Umbilical cord (tissue), 2 donors: ENCODE results near the gene SLX9. TPM values are rescaled to one million over a fixed set of nuclear protein-coding genes. Genes with fewer than 3 reads are reported as not detected.
"Not testable (repeated sequence)": the region's sequence is repeated elsewhere in the genome, so short reads cannot be mapped to it uniquely, and the experiment has no call there.

Source experiments
- DNase-seq: peaks from one replicate; pipeline ENCODE4 v3.0.0-alpha.2; 2015; ENCODE audit warnings: low spot score
- total RNA-seq: library from RNA; depleted of rRNA; stranded (reverse); fragments of >200 nt; gene quantifications from one replicate; pipeline ENCODE4 v1.2.3, GENCODE V29; 2014; ENCODE audit warnings: low replicate concordance; ENCODE audit not compliant: insufficient read depth

Gene SLX9
- total RNA-seq, 1 donor from 2014 or later = 32.0 TPM

- no peak for DNase-seq
Observed at GRCh38 chr21:44975720-44976555, 36.1 kb downstream of the SLX9 start.

- DNase-seq = not testable (repeated sequence)
Observed at GRCh38 chr21:44976556-44977393, 36.9 kb downstream of the SLX9 start.

DNA sequence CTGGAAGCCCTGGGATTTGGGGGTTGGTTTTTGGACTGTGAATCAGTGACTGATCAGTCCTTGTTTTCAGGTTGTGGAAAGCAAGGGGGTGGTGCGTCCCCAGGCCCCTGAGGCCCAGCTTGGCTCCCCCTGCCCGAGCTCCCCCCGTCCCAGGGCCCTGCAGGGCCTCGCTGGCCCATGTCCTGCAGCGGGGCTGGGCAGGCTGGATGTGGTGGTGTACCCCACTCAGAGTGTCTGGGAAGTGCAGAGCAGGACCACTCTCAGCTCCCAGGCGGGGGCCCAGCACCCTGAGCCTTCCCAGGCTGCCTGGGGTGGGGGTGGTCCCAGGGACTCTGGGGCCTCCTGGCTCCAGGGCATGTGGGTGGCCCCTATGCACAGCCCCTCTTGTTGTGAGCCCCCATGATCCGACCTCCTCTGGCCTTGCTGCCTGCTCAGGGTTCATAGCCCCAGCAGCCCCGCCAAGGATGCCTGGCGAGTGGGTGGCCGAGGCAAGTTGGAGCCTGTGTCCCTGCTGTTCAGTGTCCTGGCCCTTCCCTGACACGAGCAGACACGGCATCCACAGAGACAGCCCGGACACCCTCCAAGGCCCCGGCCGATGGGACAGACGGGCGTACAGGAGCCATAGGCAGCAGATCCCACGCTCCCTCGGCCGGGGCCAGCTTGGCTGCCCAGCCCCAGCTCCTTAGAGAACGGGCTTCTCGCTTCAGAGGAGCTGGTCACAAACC is 37.9 kb downstream of the SLX9 start:
- DNase-seq = no peak

DNA sequence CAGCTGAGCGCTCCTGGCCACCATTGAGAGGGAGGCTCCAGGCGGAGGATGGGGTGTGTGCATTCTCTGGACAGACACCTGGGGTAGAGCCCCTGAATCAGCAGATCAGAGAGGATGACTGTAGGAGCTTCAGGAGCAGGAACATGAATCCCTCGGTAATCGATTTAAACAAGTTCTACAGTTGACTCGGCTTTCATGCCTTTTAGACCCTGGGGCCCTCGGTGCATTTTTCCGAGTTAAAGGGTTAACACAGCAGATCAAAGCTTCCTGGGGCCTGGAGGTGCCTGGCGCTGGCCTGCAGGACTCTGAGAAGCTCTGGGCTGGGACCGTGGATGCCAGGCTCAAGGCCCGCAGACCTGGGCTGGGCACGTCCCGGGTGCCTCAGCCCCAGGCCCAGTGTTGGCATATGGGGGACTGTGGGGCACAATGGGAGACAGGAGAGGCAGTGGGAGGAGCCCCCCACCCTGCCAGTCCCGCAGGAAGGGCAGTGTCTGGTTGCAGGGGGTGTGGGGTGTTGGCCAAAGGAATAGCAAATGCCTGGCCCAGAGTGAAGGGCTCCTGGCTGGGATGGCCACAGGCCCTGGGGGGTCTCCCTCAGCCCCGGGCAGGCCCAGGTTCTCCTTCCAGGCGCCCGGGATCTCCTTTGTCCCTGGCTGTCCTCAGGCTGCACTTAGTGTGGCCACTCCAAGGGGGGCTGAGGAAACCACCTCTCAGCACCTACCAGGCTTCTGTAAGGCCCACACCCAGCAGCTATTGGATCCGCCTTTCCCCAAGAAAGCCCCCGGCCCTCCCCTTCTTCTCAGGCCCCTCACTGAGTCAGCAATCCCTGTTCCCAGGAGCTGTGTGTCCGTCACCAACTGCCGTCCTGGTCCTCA is 40.1 kb downstream of the SLX9 start:
- DNase-seq = no peak

- DNase-seq = no peak
Observed at GRCh38 chr21:44980562-44981489, 41.0 kb downstream of the SLX9 start.

DNA sequence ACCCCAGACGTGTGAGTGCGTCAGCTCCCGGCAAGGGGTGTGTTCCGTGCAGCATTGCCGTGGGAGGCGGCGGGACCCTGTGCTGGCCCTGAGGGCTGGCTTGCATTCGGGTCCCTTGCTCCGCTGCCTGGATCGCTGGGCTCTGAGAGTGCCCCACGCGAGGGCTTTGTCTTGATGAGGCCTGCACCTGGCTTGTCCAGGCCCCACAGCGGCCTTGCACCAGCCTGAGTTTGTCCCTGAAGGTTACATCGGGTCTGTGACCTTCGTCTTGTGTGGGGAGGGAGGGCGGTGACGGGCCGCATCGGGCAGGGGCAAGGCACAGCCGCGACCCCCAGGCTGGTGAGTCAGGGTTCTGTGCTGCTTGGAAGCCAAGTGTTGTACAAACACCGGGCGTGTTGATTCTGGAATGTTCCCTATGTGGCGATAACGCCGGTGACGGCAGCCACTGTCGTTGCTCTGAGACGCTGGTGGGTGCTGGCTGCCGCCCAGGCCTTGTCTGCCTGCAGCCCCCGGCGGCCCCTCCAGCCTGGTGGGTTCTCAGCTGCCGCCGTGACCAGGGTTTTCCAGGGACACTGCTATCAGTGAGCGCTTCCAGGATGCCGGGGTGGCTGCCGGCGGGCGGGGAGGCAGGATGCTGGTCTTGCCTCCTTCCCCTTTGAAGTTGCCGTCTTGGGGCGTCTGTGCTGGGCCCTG is 42.9 kb downstream of the SLX9 start:
- peak; percentile 70 for DNase-seq

GRCh38 chr21:44983421-44984206 is 43.8 kb downstream of the SLX9 start:
- DNase-seq = no peak

DNA sequence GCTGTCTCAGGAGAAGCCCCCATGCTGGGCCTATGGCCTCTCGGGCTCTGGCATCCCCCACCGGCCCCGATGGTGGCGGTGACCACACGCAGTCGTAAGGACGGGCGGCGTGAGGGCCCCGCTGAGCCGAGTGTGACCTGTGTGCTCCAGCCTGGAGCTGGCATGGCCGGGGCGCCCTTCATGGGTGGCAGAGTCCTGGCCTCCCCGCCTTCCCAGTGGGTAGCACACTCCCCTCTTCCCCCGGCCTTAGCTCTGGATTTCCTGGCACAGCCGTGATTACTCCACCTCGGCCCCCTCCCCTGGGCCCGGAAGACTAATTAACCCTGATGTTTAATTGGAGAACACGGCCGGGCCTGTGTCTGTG is 44.6 kb downstream of the SLX9 start:
- DNase-seq = no peak

DNA sequence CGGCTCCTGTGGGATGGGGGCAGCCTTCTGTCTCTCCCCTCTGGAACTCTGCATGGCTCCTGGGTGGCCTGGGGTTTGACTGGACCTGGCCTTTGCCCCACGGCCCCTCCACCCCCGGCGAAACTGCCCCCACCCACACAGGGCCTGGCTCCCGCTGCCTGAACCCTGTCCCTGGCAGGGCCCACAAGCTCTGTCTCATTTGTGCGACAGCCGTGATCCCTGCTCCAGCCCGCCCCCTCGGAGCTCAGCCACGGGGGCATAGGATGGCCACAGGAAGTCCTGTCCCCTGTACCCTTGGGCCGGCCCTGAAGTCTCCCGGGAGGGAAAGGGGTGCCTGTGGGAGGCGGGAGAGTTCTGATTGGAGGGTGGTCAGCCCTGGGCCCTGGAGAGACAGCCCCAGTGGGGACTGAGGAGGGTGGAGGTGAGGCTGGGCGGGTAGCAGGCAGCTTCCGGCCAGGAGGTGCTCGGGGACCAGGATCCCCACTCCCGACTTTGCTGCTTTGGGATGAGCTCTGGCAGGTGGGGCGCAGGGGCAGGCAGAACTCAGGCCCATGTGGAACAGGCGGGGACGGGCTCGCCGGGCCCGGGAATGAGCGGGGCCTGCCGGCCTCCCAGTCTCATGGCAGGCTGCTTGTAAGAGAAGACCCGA is 45.1 kb downstream of the SLX9 start:
- DNase-seq = no peak

DNA sequence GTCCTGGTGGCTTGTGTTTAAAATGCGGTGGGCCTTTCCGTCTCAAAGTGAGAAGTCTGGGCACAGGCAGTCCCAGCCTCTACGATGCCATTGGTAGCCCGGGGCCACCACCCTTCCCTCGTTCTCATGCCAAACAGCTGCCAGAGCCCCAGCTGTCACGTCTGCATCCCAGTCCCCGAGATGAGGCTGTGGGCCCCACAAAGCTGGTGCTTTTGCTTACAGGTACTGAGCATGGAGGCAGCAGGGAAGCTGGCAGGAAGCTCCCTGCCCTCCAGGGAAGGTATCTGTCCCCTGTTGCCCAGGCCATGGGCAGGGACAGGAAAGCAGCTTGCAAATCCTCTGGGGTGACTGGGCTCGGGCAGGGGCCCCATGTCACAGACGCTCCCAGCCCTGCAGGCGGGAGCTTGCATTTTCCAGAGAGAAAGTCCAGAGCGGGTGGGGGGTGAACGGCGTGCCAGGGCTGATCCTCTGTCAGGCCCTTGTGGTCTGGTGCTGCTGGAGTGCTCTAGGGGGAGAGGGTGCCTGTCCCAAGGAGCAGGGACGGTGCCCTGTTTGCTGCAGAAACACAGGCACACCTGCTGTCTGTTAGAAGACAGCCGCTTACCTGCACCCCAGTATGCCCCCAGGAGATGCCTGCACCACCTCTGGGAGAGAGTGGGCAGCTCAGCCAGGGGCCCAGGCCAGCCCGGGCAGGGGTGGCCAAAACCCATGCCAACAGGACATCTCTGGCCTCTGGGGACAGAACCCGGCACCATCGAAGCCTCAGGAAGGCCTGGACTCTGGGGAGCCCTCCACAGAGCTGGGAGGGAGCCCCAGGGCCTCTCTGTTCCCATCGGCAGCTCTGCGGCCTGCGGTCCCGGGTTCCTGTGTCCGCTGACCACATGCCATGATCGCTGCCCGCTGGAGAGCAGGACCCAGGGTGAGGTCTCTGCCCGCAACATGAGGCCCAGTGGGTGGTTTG is 45.9 kb downstream of the SLX9 start:
- DNase-seq = no peak

DNA sequence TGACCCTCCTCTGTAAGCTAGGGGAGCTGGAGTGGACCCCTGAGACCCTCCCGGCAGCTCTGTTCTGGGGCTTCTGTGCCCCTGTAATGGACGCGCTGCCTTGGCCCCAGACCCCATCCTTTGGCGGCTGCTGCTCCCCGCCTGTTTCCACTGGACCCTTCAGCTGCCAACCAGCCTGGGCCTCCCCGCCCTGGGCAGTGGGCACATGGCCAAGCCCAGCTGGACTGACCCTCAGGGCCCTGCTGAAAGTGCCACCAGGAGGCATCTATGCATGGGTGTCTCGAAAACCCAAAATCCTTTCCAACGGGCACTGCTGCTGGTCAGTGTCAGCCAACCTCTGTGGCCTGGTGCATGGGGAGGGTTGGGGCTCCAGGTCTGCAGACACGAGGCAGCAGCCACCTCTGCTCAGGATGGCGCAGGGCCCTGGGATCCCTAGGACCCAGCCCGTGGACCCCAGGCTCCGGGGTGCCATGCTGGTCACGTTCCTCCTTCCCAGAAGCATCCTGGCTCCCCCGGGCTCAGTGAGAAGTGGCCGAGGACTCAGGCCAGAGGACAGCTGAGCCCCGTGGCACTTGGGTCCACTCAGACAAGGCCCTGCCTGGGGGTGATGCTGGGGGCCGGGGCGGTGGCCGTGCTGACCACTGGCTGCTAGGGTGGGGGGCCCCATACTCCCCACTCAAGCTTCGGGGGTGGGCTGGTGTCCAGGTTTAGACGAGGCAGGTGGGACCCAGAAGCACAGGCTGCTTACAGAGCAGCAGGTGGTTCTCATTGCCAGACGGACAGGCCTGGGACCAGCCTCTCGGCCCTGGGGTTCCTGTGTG is 46.9 kb downstream of the SLX9 start:
- DNase-seq = no peak

- no peak for DNase-seq
Observed at GRCh38 chr21:44987301-44987885, 47.6 kb downstream of the SLX9 start.

GRCh38 chr21:44987886-44988606 is 48.2 kb downstream of the SLX9 start:
- DNase-seq = no peak

GRCh38 chr21:44988607-44989536 is 49.0 kb downstream of the SLX9 start:
- no peak for DNase-seq
